Right renal pelvis (tissue), 4 donors: ENCODE data around the gene SH3YL1. TPM values are rescaled to one million over a fixed set of nuclear protein-coding genes. Genes with fewer than 3 reads are reported as not detected.

Experiments
- DNase-seq, 4 donors: peaks; one replicate each; pipeline ENCODE4 v3.0.0-alpha.2; 2013; ENCODE audit warnings: low read depth in 4 of 4, low spot score in 3 of 4, missing footprints in 1 of 4
- polyA plus RNA-seq, 4 donors: library from polyadenylated mRNA; unstranded; fragments of 120-200 nt; gene quantifications; one replicate each; pipeline ENCODE4 v1.2.1, GENCODE V29; 2013; ENCODE audit not compliant: insufficient read length in 4 of 4

SH3YL1 gene, protein sequence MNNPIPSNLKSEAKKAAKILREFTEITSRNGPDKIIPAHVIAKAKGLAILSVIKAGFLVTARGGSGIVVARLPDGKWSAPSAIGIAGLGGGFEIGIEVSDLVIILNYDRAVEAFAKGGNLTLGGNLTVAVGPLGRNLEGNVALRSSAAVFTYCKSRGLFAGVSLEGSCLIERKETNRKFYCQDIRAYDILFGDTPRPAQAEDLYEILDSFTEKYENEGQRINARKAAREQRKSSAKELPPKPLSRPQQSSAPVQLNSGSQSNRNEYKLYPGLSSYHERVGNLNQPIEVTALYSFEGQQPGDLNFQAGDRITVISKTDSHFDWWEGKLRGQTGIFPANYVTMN
- polyA plus RNA-seq: 100 to 1,000 TPM in 2 of 4 donors, 10 to 100 TPM in 2; 93.6 to 113 (median 104) TPM

- no peak for DNase-seq
Observed at GRCh38 chr2:263774-264492, at the start of gene SH3YL1. SH3YL1 (minus strand) TSS chr2:264032; CDS start chr2:263984, 48 bp downstream.

DNA sequence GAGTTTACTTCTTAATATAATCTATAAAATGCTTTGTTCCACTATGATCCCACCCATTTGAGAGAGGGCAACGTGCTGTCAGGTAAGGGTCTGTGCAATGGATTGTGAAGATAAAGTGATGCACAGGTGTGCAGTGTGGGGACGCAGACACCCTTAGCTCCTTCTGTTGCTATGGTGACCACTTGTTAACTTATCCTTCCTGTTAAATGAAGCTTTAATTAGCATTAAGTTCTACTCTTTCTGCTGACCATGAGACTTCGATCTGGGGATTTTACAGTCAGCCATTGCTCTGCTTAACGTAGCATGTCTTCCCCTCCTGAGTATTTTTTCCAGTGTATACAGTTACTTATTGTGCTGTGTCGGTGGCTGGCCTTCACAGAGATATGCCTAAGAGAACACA, 47.2 kb upstream of the SH3YL1 start:
- DNase-seq: no peak

DNA sequence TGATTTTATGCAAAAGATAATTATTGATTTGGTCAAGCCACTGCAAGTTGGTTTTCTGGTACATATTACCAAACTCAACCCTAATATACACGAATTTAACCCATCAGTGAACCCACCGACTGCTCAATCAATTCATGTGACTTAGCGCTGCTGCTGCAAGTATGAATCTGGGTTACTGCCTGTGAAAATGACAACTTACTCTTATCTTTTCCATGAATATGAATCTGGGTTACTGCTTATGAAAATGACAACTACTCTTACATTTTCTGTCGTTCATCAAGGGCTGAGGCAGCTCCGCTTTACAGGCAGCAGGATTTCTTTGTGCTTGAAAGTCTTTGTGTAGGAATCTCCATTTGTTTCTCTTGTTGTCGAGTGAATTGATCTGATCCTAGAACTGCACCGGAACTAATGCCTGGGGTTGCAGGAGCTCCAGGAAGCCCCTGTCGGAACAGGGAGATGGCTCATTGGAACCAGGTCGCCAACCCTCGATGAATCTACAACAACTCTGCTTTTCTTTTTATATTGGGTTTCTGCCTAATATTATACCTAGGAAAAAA, 46.2 kb upstream of the SH3YL1 start:
- DNase-seq: no peak

DNA sequence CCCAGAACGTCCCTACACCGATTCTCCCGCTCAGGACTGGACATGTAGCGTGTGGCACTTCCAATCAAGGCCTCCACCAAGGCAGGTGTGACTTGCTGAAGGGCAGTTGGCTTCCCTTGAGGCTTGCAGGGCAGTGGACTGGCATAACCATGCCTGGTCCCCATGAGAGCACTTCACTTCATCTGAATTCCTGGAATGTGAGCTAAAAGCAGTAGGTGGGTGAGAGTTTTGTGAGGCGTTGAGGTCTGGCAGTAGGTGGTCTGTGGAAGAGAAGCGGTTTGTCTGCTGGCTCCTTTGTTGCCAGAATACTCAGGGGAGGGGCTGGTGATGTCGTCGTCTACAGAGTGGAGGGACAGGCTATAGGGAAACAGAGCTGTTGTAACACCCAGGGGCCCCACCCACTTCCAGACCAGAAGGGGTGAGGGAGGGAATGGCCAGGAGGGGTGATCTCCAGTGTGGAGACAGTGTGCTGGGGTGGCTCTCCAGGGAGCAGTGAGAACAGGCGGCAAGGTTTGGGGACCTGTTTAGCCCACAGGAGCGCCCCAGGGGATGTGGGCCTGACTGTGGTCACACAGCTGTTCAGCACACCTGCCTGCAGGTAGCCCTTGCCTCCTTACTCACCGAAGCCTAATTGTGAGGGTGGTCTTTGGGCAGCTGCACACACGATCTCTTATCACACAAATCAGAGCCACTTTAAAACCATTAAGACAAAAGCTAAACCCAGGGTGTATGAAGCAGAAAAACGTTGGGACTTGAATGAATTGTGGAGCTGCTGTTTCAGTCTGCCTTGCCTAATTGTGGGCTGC, 45.5 kb upstream of the SH3YL1 start:
- no peak for DNase-seq

DNA sequence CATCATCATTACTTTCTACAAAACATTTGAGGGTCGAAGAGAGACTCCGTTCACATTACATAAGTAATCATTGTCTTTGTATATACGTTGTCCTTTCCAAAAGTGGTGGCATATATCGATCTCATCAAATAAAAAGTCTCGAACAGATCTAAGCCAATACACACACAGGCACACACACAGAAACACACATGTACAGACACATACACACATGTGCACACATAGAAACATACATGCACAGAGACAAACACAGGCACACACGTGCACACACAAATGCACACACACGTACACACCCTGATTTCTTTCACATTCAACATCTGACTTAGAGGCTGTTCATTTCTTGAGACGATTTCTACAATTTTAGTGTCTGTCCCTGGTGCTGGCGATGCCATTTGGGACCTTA, 41.5 kb upstream of the SH3YL1 start:
- DNase-seq: no peak

- no peak for DNase-seq
Observed at GRCh38 chr2:296354-296753, 32.5 kb upstream of the SH3YL1 start.

- no peak for DNase-seq
Observed at GRCh38 chr2:295090-295489, 31.3 kb upstream of the SH3YL1 start.

DNA sequence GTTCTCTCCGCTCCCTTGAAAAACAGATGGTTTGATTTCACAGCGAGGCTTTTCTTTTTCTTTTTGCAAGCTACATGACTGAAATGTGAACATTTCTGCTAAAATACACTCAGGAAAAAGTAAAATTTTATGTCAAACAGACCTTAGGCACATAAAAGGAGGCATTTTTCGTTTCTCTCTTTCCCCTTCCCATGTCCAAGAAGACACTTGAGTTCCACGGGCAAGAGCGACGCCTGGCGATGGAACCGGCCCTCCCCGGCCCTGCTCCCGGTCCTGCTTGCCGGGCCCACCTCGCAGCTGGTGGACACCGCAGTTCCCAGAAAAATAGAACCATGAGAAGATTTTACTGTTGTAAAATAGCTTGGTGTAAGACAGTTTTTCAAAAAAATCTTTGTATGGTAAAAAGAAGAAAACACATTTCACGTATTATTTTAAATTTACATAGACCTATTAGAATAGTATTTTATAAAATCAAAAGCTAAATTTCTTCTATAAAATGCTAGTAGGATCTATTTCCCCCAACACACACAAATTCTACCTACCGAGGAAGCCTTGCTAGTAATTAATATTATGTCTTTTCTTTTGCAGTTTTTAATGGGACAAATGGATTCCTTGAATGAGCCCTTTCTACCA, 26.4 kb upstream of the SH3YL1 start:
- peak in 1 of 4 donors; percentile 65 for DNase-seq

DNA sequence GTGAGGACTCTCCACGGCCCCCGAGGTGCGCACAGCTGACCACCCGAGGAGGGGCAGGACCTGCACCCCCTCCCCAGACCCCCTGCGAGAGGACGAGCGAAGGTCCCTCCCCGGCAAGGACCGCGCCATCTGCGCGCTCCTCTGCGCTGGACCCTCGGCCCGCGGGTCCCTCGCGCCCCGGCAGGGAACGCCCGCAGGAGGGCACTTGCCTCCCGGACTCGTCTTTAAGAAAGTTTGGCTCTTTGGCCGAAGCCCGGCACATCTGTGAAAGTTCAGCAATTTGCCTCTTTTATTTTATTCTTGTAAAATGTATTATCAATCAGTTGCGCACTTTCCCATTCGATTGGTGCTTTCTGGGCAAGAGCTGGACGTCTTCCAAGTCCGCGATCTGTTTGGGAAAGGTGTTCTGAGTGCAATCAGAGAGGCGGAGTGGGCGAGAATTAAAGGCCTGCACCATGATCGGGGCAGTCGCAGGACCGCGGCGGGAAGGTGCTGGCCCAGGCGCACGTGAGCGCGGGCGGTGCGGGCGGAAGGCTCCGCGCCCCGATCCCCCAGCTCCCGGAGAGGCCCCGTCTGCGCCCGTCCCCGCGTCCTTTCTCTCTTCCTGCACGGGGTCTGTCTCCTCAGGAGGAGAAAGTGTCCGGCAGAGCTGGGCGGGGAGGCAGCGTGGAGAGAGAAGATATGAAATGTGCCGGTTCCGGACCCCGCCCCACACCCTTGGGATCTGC, 25.7 kb upstream of the SH3YL1 start:
- DNase-seq: no peak

GRCh38 chr2:288758-289361, 25.0 kb upstream of the SH3YL1 start:
- DNase-seq: no peak

DNA sequence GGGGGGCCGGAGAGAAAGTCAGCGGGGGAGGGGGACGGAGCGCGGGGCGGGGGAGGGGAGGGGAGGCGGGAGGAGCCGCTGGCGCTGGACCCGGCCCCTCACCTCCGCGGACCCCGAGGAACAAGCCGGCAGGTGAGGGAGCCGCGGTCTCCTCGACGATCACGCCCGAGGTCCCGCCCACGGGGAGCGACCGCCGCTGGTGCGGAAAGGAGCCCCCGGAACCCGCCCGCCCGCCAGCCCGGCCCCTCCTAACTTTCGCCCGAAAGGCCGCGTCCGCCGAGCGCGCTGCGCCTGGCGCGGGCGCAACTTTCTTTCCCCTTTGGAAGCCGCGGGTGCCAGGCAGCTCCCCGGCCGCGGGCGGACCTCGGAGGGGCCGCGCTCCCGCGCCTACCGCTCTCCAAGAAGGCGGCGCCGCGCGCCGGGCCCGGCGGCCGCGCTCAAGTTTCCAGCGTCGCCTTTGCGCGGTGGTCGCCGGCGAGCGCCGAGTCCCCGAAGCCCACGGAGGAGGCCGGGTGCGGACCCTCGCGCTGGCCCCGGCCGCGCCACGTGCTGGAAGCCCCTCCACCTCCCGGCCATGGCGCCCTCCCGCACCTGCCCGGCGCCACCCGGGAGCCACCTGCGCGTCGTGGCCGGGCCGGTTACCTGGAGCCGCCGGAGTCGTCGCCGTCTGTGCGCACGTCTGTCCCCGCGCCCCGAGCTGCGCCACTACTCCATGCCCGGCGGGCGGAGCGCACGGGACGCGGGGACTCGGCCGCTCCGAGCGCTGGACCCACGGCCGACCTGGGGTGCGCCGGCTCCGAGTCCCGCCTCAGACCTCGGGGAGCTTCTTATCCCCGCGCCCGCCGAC, 24.3 kb upstream of the SH3YL1 start, which contains the start of gene ALKAL2:
TSS of gene ALKAL2 (minus strand) at position 181 of the 847 bp plus-strand sequence. CDS start 256 bp downstream, outside the sequence.
- DNase-seq: no peak

DNA sequence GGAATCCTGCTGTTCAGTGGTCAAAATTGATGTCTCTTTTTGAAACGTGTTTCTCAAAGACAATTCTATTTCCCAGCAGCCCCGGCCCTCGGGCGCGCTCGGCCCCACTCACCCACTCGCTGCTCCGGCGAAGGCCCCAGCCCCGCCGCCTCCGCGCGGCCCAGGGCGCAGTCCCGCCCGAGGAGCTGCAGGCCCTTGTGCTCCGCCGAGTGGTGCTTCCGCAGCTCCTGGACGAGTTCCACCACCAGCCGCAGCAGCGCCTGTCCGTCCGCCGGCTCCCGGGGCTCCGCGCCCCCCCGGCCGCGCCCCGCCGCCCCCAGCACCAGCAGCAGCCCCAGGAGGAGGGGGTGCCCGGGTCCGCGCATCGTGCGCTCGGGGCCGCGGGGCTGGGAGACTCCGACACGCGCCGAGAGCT, 23.6 kb upstream of the SH3YL1 start:
- no peak for DNase-seq

- no peak for DNase-seq
Observed at GRCh38 chr2:286774-287392, 23.1 kb upstream of the SH3YL1 start.

DNA sequence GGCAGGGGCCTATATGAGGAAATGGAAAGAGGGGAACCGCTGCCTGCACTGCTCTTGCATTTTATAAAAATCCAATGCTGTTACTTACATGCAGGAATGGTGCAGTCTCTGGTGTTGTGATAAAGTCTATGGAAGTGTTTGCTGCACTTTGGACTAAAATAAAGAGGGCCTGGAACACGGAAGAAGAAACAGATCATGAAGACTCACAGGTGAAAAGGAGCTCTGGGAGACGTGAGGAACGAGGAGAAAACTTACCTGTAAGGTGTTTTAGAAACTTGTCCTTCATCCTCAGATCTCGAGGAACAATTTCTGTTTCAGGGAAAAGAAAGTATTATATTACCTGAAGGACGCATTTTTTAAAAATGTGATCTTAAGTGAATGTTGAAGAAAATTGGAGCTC, 22.2 kb upstream of the SH3YL1 start:
- DNase-seq: no peak

- DNase-seq: no peak
Observed at GRCh38 chr2:285531-285930, 21.7 kb upstream of the SH3YL1 start.

- DNase-seq: no peak
Observed at GRCh38 chr2:284896-285492, 21.2 kb upstream of the SH3YL1 start.

GRCh38 chr2:283996-284794, 20.4 kb upstream of the SH3YL1 start:
- no peak for DNase-seq
